GM23248 (cell line): ENCODE results near the gene ACY1.
"Not testable (repeated sequence)": the region's sequence is repeated elsewhere in the genome, so short reads cannot be mapped to it uniquely, and the experiment has no call there.

Experiments
- EZH2 ChIP-seq: fragments of 200-600 bp; sonication (generic); IDR thresholded peaks from 2 replicates; pipeline ENCODE4 v1.6.1; 2018; ENCODE audit warnings: antibody characterized with exemption, mild to moderate bottlenecking; ENCODE audit not compliant: insufficient read depth, poor library complexity, severe bottlenecking
- EZH2phosphoT487 ChIP-seq: fragments of 200-600 bp; sonication (generic); IDR thresholded peaks from 2 replicates; pipeline ENCODE4 v1.6.1; 2018; ENCODE audit warnings: antibody characterized with exemption, moderate library complexity, mild to moderate bottlenecking, low read depth; ENCODE audit not compliant: insufficient read depth

DNA sequence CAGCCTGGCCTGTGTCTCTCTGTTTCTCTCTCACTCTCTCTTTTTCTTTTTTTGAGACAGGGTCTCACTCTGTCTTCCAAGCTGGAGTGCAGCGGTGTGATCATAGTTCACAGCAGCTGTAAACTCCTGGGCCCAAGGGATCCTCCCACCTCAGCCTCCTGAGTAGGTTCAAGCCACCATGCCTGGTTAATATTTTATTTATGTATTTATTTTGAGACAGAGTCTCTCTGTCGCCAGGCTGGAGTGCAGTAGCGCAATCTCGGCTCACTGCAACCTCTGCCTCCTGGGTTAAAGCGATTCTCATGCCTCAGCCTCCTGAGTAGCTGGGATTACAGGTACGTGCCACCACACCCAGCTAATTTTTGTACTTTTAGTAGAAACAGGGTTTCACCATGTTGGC lies 50.4 kb downstream of the ACY1 start:
- not testable (repeated sequence) for TF ChIP-seq EZH2phosphoT487, EZH2
